Measurements from ENCODE around the gene IVL.

- TF ChIP-seq POLR2A (IDR thresholded peaks at IDR 0.05) = no peak
- TF ChIP-seq CTCF (IDR thresholded peaks at IDR 0.05) = no peak
Observed at GRCh38 chr1:152959273-152959672, 50.9 kb downstream of the IVL start.
